ENCODE measurements around the gene DBP. TPM values are rescaled to one million over a fixed set of nuclear protein-coding genes. Genes with fewer than 3 reads are reported as not detected.
A peak's percentile ranks its signal among the peaks of the same experiment; 100 is the strongest.

DBP gene
- total and polyA plus RNA-seq, 2 donors (not counting 1 experiment from before 2014, with no cell fraction given) = 4.8 to 23.6 TPM

GRCh38 chr19:48627201-48627864 lies 9.8 kb downstream of the DBP start:
- no peak for DNase-seq (ENCODE audit: low read depth in 2 of 2)
- H3K4me2 ChIP-seq (ENCODE audit: extremely low read depth, insufficient read depth, low read length) = no peak overlapping the region
- no peak overlapping the region for H3K9ac ChIP-seq (ENCODE audit: insufficient read depth, low read length)

GRCh38 chr19:48625891-48626327 lies 11.3 kb downstream of the DBP start:
- H3K4me2 ChIP-seq (ENCODE audit: extremely low read depth, insufficient read depth, low read length) = no peak overlapping the region
- H3K4me1 ChIP-seq (ENCODE audit: control insufficient read depth, extremely low read depth, insufficient read depth, low read length) = peaks cover 15% of the 10 kb centered on the region
- TF ChIP-seq CTCF (conservative IDR thresholded peaks at IDR 0.05 in 1 of 2, IDR thresholded peaks at IDR 0.05 in 1 of 2; ENCODE audit: low read depth in 1 of 2, low read length in 2 of 2) (no peak), EZH2 (IDR thresholded peaks at IDR 0.05; ENCODE audit: low read length, missing control alignments) (no peak)

More at GRCh38 chr19:48627201-48627864, 9.8 kb downstream of the DBP start:
- Histone ChIP-seq H3K79me2 (ENCODE audit: control insufficient read depth, insufficient read depth, low read length) (no peaks in the 10 kb centered on the region), H3K9me3 (ENCODE audit: control insufficient read depth, insufficient read depth, low read depth, low read length) (no peaks in the 10 kb centered on the region), H3K27ac (ENCODE audit: insufficient read depth, low read length) (no peak overlapping the region), H4K20me1 (ENCODE audit: control insufficient read depth, extremely low read depth, insufficient read depth, low read length) (no peaks in the 10 kb centered on the region), H3K27me3 (ENCODE audit: control insufficient read depth, insufficient read depth, low read length) (no peaks in the 10 kb centered on the region), H3K4me3 (replicated peaks in 1 of 4; ENCODE audit: control extremely low read depth in 1 of 4, insufficient read depth in 1 of 4, low read depth in 3 of 4, low read length in 4 of 4) (no peak overlapping the region), H3K4me1 (ENCODE audit: control insufficient read depth, extremely low read depth, insufficient read depth, low read length) (peaks cover 16% of the 10 kb centered on the region), H3K36me3 (ENCODE audit: control insufficient read depth, insufficient read depth, low read length) (peaks cover 4% of the 10 kb centered on the region), H2AFZ (ENCODE audit: low read length) (no peak overlapping the region)
- TF ChIP-seq CTCF (conservative IDR thresholded peaks at IDR 0.05 in 1 of 2, IDR thresholded peaks at IDR 0.05 in 1 of 2; ENCODE audit: low read depth in 1 of 2, low read length in 2 of 2) (no peak), EZH2 (IDR thresholded peaks at IDR 0.05; ENCODE audit: low read length, missing control alignments) (no peak)

GRCh38 chr19:48624791-48625723 lies 12.1 kb downstream of the DBP start:
- H3K9ac ChIP-seq (ENCODE audit: insufficient read depth, low read length) = peak overlapping the region; percentile 59
- peaks cover 9% of the 10 kb centered on the region for H3K4me1 ChIP-seq (ENCODE audit: control insufficient read depth, extremely low read depth, insufficient read depth, low read length)
- TF ChIP-seq CTCF (conservative IDR thresholded peaks at IDR 0.05 in 1 of 2, IDR thresholded peaks at IDR 0.05 in 1 of 2; ENCODE audit: low read depth in 1 of 2, low read length in 2 of 2) (no peak), EZH2 (IDR thresholded peaks at IDR 0.05; ENCODE audit: low read length, missing control alignments) (no peak)
- no peaks in the 10 kb centered on the region for H4K20me1 ChIP-seq (ENCODE audit: control insufficient read depth, extremely low read depth, insufficient read depth, low read length)
- H3K27me3 ChIP-seq (ENCODE audit: control insufficient read depth, insufficient read depth, low read length) = no peaks in the 10 kb centered on the region
- no peak for DNase-seq (ENCODE audit: low read depth in 2 of 2)
- peak overlapping the region; percentile 87 for H3K4me2 ChIP-seq (ENCODE audit: extremely low read depth, insufficient read depth, low read length)
- H3K36me3 ChIP-seq (ENCODE audit: control insufficient read depth, insufficient read depth, low read length) = peaks cover 4% of the 10 kb centered on the region
- H3K9me3 ChIP-seq (ENCODE audit: control insufficient read depth, insufficient read depth, low read depth, low read length) = no peaks in the 10 kb centered on the region
- no peak overlapping the region for H2AFZ ChIP-seq (ENCODE audit: low read length)
- peak overlapping the region; percentile 46 to 65 (median 54) for H3K4me3 ChIP-seq (replicated peaks in 1 of 4; ENCODE audit: control extremely low read depth in 1 of 4, insufficient read depth in 1 of 4, low read depth in 3 of 4, low read length in 4 of 4)
- peaks cover 2% of the 10 kb centered on the region for H3K79me2 ChIP-seq (ENCODE audit: control insufficient read depth, insufficient read depth, low read length)
- H3K27ac ChIP-seq (ENCODE audit: insufficient read depth, low read length) = peak overlapping the region; percentile 56

More at GRCh38 chr19:48625891-48626327, 11.3 kb downstream of the DBP start:
- Histone ChIP-seq H2AFZ (ENCODE audit: low read length) (no peak overlapping the region), H3K79me2 (ENCODE audit: control insufficient read depth, insufficient read depth, low read length) (no peaks in the 10 kb centered on the region), H4K20me1 (ENCODE audit: control insufficient read depth, extremely low read depth, insufficient read depth, low read length) (no peaks in the 10 kb centered on the region), H3K9ac (ENCODE audit: insufficient read depth, low read length) (no peak overlapping the region), H3K4me3 (replicated peaks in 1 of 4; ENCODE audit: control extremely low read depth in 1 of 4, insufficient read depth in 1 of 4, low read depth in 3 of 4, low read length in 4 of 4) (no peak overlapping the region), H3K27ac (ENCODE audit: insufficient read depth, low read length) (no peak overlapping the region), H3K9me3 (ENCODE audit: control insufficient read depth, insufficient read depth, low read depth, low read length) (no peaks in the 10 kb centered on the region), H3K36me3 (ENCODE audit: control insufficient read depth, insufficient read depth, low read length) (peaks cover 4% of the 10 kb centered on the region), H3K27me3 (ENCODE audit: control insufficient read depth, insufficient read depth, low read length) (no peaks in the 10 kb centered on the region)
- DNase-seq (ENCODE audit: low read depth in 2 of 2) = no peak
